Activated T-cell treated with anti-CD3 and anti-CD28 coated beads, Interleukin-2, amount 50 U/mL, for 24 hours (primary cell): ENCODE data around the gene TMEM272.

Source experiments
- DNase-seq: peaks from one replicate; pipeline ENCODE4 v3.0.0-alpha.2; 2020
- H3K27ac Mint-ChIP-seq: 2 replicates; pipeline ENCODE4 v1.8.0; 2020; ENCODE audit warnings: mild to moderate bottlenecking, mixed read lengths
- H3K27me3 Mint-ChIP-seq: 2 replicates; pipeline ENCODE4 v1.8.0; 2020; ENCODE audit warnings: mixed read lengths
- H3K36me3 Mint-ChIP-seq: 2 replicates; pipeline ENCODE4 v1.8.0; 2020; ENCODE audit warnings: low read depth, mixed read lengths
- H3K4me1 Mint-ChIP-seq: 2 replicates; pipeline ENCODE4 v1.8.0; 2020; ENCODE audit warnings: low read depth, mixed read lengths
- H3K4me3 Mint-ChIP-seq: 2 replicates; pipeline ENCODE4 v1.8.0; 2020; ENCODE audit warnings: mild to moderate bottlenecking, moderate library complexity, mixed read lengths
- H3K9me3 Mint-ChIP-seq: 2 replicates; pipeline ENCODE4 v1.8.0; 2020; ENCODE audit warnings: mixed read lengths

TMEM272 gene

GRCh38 chr13:51867062-51867461, 22.1 kb upstream of the TMEM272 start:
- H3K4me3 Mint-ChIP-seq = no peak overlapping the region
- no peaks in the 10 kb centered on the region for H3K36me3 Mint-ChIP-seq
- DNase-seq = no peak
- H3K27ac Mint-ChIP-seq = no peak overlapping the region
- peaks cover 15% of the 10 kb centered on the region for H3K27me3 Mint-ChIP-seq
- peaks cover 9% of the 10 kb centered on the region for H3K4me1 Mint-ChIP-seq
- H3K9me3 Mint-ChIP-seq = no peaks in the 10 kb centered on the region

- no peaks in the 10 kb centered on the region for H3K9me3 Mint-ChIP-seq
- H3K27ac Mint-ChIP-seq = no peak overlapping the region
- H3K4me1 Mint-ChIP-seq = peaks cover 20% of the 10 kb centered on the region
- H3K4me3 Mint-ChIP-seq = no peak overlapping the region
- peaks cover 15% of the 10 kb centered on the region for H3K27me3 Mint-ChIP-seq
- no peaks in the 10 kb centered on the region for H3K36me3 Mint-ChIP-seq
- DNase-seq = no peak
These were observed 20.9 kb upstream of the TMEM272 start for GRCh38 chr13:51865838-51866237.

GRCh38 chr13:51862957-51863356, 18.0 kb upstream of the TMEM272 start:
- H3K27me3 Mint-ChIP-seq = peaks cover 7% of the 10 kb centered on the region

GRCh38 chr13:51861723-51862300, 16.8 kb upstream of the TMEM272 start, which contains the start of gene CCDC70:
Gene CCDC70, plus strand, starts transcription at chr13:51861969. Its CDS starts 3,443 bp downstream, at chr13:51865412.
- DNase-seq = peak; percentile 44
- peaks cover 4% of the 10 kb centered on the region for H3K27me3 Mint-ChIP-seq
- H3K4me3 Mint-ChIP-seq = no peak within 1 kb of the TSS
- peak within 1 kb of the TSS; percentile 60 for H3K27ac Mint-ChIP-seq
- no peaks in the 10 kb centered on the region for H3K9me3 Mint-ChIP-seq
- peaks cover 20% of the 10 kb centered on the region for H3K4me1 Mint-ChIP-seq
- H3K36me3 Mint-ChIP-seq = no peaks in the 10 kb centered on the region

More at GRCh38 chr13:51862957-51863356, 18.0 kb upstream of the TMEM272 start:
- no peak overlapping the region for H3K27ac Mint-ChIP-seq
- H3K9me3 Mint-ChIP-seq = no peaks in the 10 kb centered on the region
- H3K36me3 Mint-ChIP-seq = no peaks in the 10 kb centered on the region
- no peak overlapping the region for H3K4me3 Mint-ChIP-seq
- no peak for DNase-seq
- peaks cover 20% of the 10 kb centered on the region for H3K4me1 Mint-ChIP-seq

- Mint-ChIP-seq H3K4me3 (no peak overlapping the region), H3K9me3 (no peaks in the 10 kb centered on the region), H3K27ac (no peak overlapping the region), H3K27me3 (peaks cover 10% of the 10 kb centered on the region), H3K4me1 (peaks cover 20% of the 10 kb centered on the region), H3K36me3 (no peaks in the 10 kb centered on the region)
- DNase-seq = no peak
These were observed 13.7 kb upstream of the TMEM272 start for GRCh38 chr13:51858433-51859247.

- no peak overlapping the region for H3K4me3 Mint-ChIP-seq
- peaks cover 12% of the 10 kb centered on the region for H3K27me3 Mint-ChIP-seq
- H3K9me3 Mint-ChIP-seq = no peaks in the 10 kb centered on the region
- no peak for DNase-seq
- no peaks in the 10 kb centered on the region for H3K36me3 Mint-ChIP-seq
- no peak overlapping the region for H3K27ac Mint-ChIP-seq
- H3K4me1 Mint-ChIP-seq = peaks cover 10% of the 10 kb centered on the region
These were observed 12.0 kb upstream of the TMEM272 start for GRCh38 chr13:51856998-51857397.

- H3K27ac Mint-ChIP-seq = no peak overlapping the region
- H3K9me3 Mint-ChIP-seq = no peaks in the 10 kb centered on the region
- no peaks in the 10 kb centered on the region for H3K36me3 Mint-ChIP-seq
- no peak overlapping the region for H3K4me3 Mint-ChIP-seq
- no peak for DNase-seq
- H3K27me3 Mint-ChIP-seq = peaks cover 15% of the 10 kb centered on the region
- peaks cover 2% of the 10 kb centered on the region for H3K4me1 Mint-ChIP-seq
These were observed 11.2 kb upstream of the TMEM272 start for GRCh38 chr13:51856027-51856736.

GRCh38 chr13:51849145-51850101, 4.4 kb upstream of the TMEM272 start:
- Mint-ChIP-seq H3K4me3 (no peak overlapping the region), H3K36me3 (no peaks in the 10 kb centered on the region), H3K27ac (no peak overlapping the region), H3K4me1 (peaks cover 19% of the 10 kb centered on the region), H3K27me3 (peaks cover 9% of the 10 kb centered on the region), H3K9me3 (no peaks in the 10 kb centered on the region)
- peak; percentile 60 for DNase-seq

- H3K36me3 Mint-ChIP-seq = no peaks in the 10 kb centered on the region
- H3K9me3 Mint-ChIP-seq = no peaks in the 10 kb centered on the region
- H3K4me1 Mint-ChIP-seq = peaks cover 20% of the 10 kb centered on the region
- H3K27me3 Mint-ChIP-seq = peaks cover 13% of the 10 kb centered on the region
- no peak overlapping the region for H3K4me3 Mint-ChIP-seq
- no peak for DNase-seq
- no peak overlapping the region for H3K27ac Mint-ChIP-seq
These were observed 3.7 kb upstream of the TMEM272 start for GRCh38 chr13:51848674-51849073.

- no peaks in the 10 kb centered on the region for H3K9me3 Mint-ChIP-seq
- peaks cover 20% of the 10 kb centered on the region for H3K4me1 Mint-ChIP-seq
- DNase-seq = no peak
- H3K36me3 Mint-ChIP-seq = no peaks in the 10 kb centered on the region
- peaks cover 13% of the 10 kb centered on the region for H3K27me3 Mint-ChIP-seq
- H3K4me3 Mint-ChIP-seq = no peak overlapping the region
- no peak overlapping the region for H3K27ac Mint-ChIP-seq
These were observed 1.8 kb upstream of the TMEM272 start for GRCh38 chr13:51846756-51847155.

GRCh38 chr13:51845574-51846318, 769 bp upstream of the TMEM272 start:
- Mint-ChIP-seq H3K9me3 (no peaks in the 10 kb centered on the region), H3K4me3 (no peak overlapping the region), H3K4me1 (peaks cover 20% of the 10 kb centered on the region), H3K36me3 (no peaks in the 10 kb centered on the region), H3K27me3 (peaks cover 12% of the 10 kb centered on the region), H3K27ac (no peak overlapping the region)
- DNase-seq = no peak

GRCh38 chr13:51843529-51843928, 1.4 kb downstream of the TMEM272 start:
- H3K27me3 Mint-ChIP-seq = peaks cover 12% of the 10 kb centered on the region
- no peak overlapping the region for H3K4me3 Mint-ChIP-seq
- H3K27ac Mint-ChIP-seq = no peak overlapping the region
- H3K4me1 Mint-ChIP-seq = peaks cover 18% of the 10 kb centered on the region
- DNase-seq = no peak
- H3K9me3 Mint-ChIP-seq = no peaks in the 10 kb centered on the region
- no peaks in the 10 kb centered on the region for H3K36me3 Mint-ChIP-seq

GRCh38 chr13:51841732-51842131, 3.2 kb downstream of the TMEM272 start:
- Mint-ChIP-seq H3K36me3 (no peaks in the 10 kb centered on the region), H3K27me3 (peaks cover 12% of the 10 kb centered on the region), H3K9me3 (no peaks in the 10 kb centered on the region), H3K4me1 (peaks cover 31% of the 10 kb centered on the region), H3K27ac (no peak overlapping the region), H3K4me3 (no peak overlapping the region)
- DNase-seq = no peak
